GM10248 (cell line): ENCODE results near the gene TRNP1.

Experiments used
- CTCF ChIA-PET: fragments of 300-600 bp; sonication (Branson Sonifier 250); formaldehyde crosslinking; extraction: SDS; loops from one replicate; lab custom pipeline; 2021; ENCODE audit warnings: antibody characterized with exemption; lab: Yijun Ruan, JAX
- POLR2A ChIA-PET: fragments of 350-650 bp; sonication (Branson Sonifier 250); formaldehyde crosslinking; extraction: SDS; loops from one replicate; lab custom pipeline; 2020; ENCODE audit warnings: antibody characterized with exemption; lab: Yijun Ruan, JAX
- DNase-seq: peaks from one replicate; pipeline ENCODE4 v3.0.0; 2012; ENCODE audit errors: extremely low spot score
- TF ChIP-seq, protein P1 (sequence below): IDR thresholded peaks from 2 replicates; pipeline ENCODE4 v1.5.1; 2012; ENCODE audit warnings: mild to moderate bottlenecking, low read depth; ENCODE audit errors: extremely low read depth, missing control alignments, control extremely low read depth

The TRNP1 gene

DNA sequence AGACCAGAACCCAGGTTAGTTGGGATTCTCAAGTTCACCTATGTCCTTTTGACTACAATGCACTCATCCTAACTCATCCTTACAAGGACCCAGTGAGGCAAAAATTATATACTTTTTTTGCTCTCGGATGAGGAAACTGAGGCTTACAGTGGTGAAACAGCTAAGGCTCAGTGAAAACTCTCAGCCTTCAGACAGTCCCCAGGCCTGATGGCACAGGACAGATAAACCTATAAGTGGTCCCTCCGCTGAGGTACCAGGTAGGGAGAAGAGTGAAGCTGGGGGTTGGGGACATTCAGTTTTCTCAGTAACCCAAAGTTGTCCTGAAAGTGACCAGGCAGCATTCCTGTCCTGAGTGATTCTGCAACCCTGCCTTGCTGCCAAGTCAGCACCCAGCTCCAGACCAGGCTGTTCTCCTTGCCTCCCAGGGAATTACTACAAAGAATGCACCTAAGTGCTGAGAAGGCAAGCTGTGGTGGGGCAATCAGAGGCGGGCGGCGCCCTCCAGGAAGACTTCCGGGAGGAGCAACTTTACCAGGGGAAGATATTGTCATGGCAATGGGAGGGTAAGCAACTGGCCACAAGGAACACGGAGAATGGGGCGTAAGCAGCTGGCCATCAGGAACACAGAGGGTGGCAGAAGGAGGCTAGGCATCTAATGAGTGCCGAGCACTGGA is 14.6 kb downstream of the TRNP1 start:
- CTCF ChIA-PET, result interaction anchor here (1.3 to 3.5 kb wide), 2 partner anchors 12 to 42 kb away, joined by 3 to 34 read pairs; no protein-coding TSS in a partner anchor
- POLR2A ChIA-PET, result no interaction called here
- TF ChIP-seq, protein P1, sequence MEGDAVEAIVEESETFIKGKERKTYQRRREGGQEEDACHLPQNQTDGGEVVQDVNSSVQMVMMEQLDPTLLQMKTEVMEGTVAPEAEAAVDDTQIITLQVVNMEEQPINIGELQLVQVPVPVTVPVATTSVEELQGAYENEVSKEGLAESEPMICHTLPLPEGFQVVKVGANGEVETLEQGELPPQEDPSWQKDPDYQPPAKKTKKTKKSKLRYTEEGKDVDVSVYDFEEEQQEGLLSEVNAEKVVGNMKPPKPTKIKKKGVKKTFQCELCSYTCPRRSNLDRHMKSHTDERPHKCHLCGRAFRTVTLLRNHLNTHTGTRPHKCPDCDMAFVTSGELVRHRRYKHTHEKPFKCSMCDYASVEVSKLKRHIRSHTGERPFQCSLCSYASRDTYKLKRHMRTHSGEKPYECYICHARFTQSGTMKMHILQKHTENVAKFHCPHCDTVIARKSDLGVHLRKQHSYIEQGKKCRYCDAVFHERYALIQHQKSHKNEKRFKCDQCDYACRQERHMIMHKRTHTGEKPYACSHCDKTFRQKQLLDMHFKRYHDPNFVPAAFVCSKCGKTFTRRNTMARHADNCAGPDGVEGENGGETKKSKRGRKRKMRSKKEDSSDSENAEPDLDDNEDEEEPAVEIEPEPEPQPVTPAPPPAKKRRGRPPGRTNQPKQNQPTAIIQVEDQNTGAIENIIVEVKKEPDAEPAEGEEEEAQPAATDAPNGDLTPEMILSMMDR, result no peak
- DNase-seq, result no peak

- ChIA-PET CTCF (interaction anchor here (0.9 to 3.5 kb wide), 3 partner anchors 13 to 37 kb away, joined by 3 to 34 read pairs (median 4); no protein-coding TSS in a partner anchor), POLR2A (no interaction called here)
- TF ChIP-seq, protein P1, result no peak
- DNase-seq, result no peak
These were observed 16.2 kb downstream of the TRNP1 start for GRCh38 chr1:27009601-27010197.

- no peak for DNase-seq
- ChIA-PET POLR2A (no interaction called here), CTCF (interaction anchor here (3.5 kb wide), 1 partner anchor 14 kb away, joined by 34 read pairs; no protein-coding TSS in a partner anchor)
- TF ChIP-seq, protein P1, result no peak
These were observed 16.9 kb downstream of the TRNP1 start for GRCh38 chr1:27010226-27010994.

GRCh38 chr1:27011058-27011764 is 17.7 kb downstream of the TRNP1 start:
- TF ChIP-seq, protein P1, result no peak
- POLR2A ChIA-PET, result no interaction called here
- CTCF ChIA-PET, result interaction anchor here (3.5 kb wide), 1 partner anchor 15 kb away, joined by 34 read pairs; no protein-coding TSS in a partner anchor
- DNase-seq, result no peak

DNA sequence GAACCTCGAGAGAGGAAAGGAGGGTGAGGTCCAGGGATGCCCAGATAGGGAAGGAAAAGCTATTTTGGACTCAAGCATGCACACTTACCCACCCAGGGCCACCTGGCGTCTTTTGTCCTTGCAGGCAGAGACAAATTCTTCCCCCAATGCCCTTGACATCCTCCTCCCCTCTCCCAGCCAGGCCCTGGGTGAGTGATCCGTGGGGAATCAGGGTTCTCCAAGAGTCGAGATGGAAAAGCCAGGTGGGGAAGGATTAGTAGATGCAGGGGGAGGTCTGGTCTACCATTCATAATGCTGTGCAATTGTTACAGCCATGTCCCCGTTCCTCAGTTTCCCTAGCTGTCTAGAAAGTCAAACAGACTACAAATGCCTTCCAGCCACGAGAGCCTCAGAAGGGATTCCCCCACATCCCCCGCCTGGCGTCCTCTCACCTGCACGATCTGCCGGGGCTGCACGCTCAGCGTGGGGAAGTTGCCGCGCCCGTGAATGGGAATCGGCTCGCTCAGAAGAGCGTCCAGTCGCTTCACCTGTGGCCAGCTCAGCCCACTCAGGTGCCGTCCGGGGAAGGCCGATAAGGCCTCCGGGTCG is 18.6 kb downstream of the TRNP1 start:
- TF ChIP-seq, protein P1, result no peak
- POLR2A ChIA-PET, result no interaction called here
- DNase-seq, result no peak
- CTCF ChIA-PET, result interaction anchor here (0.7 to 2.9 kb wide), 3 partner anchors 14 to 16 kb away, joined by 4 to 11 read pairs (median 4); no protein-coding TSS in a partner anchor
